D721Med (cell line): ENCODE measurements around the gene NKD1.
"Not testable (repeated sequence)": the region's sequence is repeated elsewhere in the genome, so short reads cannot be mapped to it uniquely, and the experiment has no call there.

Source experiments
- DNase-seq: peaks from one replicate; pipeline ENCODE4 v3.0.0; 2011; ENCODE audit warnings: low spot score; ENCODE audit not compliant: insufficient read length
- FAIRE-seq: peaks from 2 replicates; lab custom pipeline; 2011; peaks lifted over from hg19 to GRCh38; lab: Jason Lieb, UNC
- TF ChIP-seq, protein P1 (sequence below): IDR thresholded peaks from 2 replicates; pipeline ENCODE4 v1.5.1; 2012; ENCODE audit warnings: mild to moderate bottlenecking, control low read depth; ENCODE audit not compliant: insufficient read depth; ENCODE audit errors: missing control alignments

Gene NKD1

DNA sequence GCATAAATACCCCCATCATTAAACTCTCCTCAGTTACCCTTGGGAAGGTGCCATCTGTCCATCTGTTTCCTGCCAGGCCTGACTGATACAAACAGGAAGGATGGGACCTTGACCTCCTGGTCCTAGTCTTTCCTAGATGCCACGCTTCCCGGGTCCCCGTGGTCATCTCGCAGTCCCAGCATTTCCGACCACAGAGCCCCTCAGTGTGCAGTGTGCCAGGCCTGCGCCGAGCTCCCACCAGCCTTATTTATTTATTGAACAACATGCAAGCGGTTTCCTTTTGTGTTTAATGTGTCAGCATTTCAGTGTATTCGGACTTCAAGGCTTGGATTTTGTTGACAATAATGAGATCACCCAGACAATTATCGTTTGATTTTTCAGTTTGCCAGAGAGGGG is 45.6 kb upstream of the NKD1 start:
- TF ChIP-seq, protein P1, sequence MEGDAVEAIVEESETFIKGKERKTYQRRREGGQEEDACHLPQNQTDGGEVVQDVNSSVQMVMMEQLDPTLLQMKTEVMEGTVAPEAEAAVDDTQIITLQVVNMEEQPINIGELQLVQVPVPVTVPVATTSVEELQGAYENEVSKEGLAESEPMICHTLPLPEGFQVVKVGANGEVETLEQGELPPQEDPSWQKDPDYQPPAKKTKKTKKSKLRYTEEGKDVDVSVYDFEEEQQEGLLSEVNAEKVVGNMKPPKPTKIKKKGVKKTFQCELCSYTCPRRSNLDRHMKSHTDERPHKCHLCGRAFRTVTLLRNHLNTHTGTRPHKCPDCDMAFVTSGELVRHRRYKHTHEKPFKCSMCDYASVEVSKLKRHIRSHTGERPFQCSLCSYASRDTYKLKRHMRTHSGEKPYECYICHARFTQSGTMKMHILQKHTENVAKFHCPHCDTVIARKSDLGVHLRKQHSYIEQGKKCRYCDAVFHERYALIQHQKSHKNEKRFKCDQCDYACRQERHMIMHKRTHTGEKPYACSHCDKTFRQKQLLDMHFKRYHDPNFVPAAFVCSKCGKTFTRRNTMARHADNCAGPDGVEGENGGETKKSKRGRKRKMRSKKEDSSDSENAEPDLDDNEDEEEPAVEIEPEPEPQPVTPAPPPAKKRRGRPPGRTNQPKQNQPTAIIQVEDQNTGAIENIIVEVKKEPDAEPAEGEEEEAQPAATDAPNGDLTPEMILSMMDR: no peak
- FAIRE-seq: no peak
- DNase-seq: no peak

DNA sequence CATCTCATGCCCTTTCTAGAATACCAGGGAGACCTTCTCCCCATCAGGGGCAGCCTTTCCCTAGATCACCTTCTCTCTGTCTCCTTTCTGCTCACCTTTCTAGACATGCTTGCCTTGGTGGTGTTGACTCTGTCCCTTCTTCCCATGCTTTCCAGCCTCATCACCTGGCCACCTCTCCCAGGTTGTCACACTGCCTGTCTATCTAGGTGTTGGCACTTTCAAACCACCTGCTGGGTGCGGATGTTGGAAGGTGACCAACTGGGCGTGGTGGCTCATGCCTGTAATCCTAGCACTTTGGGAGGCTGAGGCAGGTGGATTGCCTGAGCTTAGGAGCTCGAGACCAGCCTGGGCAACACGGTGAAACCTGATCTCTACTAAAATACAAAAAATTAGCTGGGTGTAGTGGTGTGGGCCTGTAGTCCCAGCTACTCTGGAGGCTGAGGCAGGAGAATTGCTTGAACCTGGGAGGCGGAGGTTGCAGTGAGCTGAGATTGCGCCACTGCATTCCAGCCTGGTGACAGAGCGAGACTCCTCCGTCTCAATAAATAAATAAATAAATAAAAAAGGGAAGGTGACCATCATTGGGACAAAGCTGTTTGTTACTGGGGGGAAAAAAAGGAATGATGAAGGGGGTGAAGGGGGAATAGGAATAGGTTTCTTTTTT is 44.2 kb upstream of the NKD1 start:
- FAIRE-seq, DNase-seq: not testable (repeated sequence)

DNA sequence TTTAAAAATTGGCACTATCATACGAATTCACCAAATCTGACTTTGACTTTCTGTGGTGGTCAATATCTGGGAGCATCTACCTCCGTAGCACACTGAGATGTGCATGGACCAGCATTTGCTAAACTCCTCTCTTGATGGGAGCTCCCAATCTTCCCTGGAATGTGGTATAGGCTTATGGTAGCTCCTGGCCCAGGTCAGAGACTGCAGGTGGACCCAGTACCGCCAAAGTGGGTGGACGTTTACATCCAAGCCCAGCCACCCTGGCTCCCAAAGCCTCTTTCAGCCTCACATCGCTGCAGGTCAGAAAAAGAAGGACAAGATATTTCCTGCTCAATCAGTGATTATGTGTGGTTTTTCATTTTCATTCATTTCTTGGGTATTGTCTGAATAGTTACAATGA is 43.1 kb upstream of the NKD1 start:
- FAIRE-seq: no peak
- TF ChIP-seq, protein P1: no peak
- no peak for DNase-seq

DNA sequence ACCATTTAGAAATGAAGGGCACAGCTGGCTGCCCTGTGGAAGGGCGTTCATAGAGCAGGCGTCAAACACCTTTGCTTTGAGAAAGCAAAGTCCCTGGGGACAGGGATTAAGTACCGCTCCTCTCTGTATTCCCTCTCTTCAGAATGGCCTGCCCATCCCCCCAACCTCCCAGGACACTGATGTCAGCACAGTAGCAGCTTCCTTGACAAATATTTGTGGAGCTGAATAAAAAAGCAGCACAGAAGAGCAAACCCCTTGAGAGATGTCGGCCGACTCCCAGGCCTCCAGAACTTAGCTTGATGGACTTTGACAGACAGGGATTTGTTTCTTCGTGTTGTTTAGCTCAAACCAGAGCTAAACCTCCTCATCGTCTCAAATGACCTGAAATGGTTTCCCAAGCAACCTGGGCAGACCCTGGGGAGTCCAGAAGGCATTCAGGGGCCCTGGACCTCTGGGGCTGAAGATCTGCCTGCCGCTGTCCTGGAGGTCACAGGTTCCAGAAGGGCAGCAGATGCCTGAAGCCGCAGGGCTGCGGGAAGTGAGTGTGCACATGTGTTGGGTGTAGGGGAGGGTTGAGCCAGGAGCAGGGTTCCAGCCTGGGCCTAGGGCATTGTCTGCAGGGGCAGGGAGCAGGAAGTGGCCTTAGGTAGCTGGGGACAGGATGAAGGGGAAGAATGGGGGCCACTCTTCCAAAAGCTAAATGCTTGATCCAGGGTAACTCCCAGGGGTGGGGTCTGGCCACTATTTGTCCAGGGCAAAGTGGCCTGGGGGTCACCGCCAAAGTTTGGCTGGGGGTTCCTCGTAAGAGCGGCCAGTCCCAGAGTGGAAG is 42.3 kb upstream of the NKD1 start:
- DNase-seq (no peak), FAIRE-seq (no peak)
- TF ChIP-seq, protein P1: no peak

DNA sequence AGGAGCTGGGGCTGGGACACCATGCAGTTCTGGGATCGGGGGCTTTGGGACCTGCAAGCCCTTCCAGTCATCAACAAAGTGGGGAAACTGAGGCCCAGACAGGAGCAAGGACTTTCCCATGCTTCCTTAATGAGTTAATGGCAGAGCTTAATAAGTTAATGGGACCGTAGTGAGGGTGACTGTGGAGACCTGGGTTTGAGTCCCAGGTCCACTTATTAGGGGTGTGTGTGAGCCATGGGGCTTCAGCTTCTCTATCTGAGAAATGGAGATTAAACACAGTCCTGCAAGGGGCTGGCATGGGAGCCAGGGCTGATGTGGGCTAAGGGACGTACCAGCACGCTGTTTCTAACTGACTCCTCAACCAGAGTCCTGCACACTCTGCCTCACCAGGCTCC is 41.7 kb upstream of the NKD1 start:
- FAIRE-seq: no peak
- TF ChIP-seq, protein P1: no peak

DNA sequence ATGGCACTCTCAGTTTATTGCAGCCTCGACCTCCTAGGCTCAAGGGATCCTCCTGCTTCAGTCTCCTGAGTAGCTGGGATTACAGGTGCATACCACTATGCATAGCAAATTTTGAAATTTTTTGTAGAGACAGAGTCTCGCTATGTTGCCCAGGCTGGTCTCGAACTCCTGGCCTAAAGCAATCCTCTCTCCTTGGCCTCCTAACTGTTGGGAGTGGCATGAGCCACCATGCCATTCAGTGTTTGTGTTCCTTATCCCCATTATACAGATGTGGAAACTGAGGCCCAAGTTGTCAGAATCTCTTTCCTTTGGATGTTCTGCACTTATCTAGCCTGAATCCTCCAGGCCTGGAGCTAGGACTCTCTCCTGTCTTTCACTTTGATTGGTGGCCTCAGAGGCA is 40.8 kb upstream of the NKD1 start:
- DNase-seq (no peak), FAIRE-seq (no peak)
- TF ChIP-seq, protein P1: no peak

More for the DNA sequence above, 41.7 kb upstream of the NKD1 start:
- no peak for DNase-seq

DNA sequence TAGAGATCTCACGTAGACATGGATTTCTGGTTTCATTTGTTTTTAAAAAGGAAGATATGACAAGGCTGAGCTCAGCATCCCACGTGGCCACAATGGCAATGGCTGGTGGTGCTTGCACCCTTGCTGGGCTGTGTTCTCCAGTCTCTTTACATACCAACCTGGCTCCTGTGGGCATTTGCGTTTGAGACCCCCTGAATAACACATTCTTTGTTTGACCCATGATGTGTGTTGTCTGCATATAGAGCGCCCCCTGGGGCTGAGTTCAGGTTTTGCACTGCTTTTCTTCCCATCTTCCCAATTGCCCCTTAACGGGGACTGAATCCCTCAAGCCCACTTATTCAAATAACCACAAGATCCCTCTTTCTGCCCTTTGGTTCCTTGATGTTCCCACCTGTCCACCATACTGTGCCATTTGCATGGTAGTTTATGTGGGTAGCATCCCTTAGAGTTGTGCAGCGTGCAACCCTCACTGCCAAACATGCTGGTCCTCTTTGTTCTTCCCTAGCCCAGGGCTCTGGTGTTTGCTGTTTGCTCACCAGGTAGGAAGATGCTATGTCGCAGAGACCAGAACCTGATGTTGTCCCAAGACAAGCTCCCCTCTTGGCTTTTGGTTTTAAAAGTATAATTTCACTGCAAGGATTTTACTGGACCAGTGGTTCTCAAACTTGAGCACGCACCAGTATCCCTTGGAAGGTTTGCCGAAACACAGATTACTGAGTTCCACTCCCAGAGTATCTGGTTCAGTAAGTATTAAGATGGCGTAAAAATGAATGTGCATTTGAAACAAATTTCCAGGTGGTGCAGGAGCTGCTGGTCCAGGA is 38.5 kb upstream of the NKD1 start:
- FAIRE-seq (no peak), DNase-seq (no peak)
- TF ChIP-seq, protein P1: peak; percentile 65
